Omental fat pad (tissue), 4 donors: ENCODE results near the gene PIP4P1. TPM values are rescaled to one million over a fixed set of nuclear protein-coding genes. Genes with fewer than 3 reads are reported as not detected.

ENCODE experiments used
- ATAC-seq: fragments of 150-250 bp; one replicate; pipeline ENCODE4 v1.9.1; 2016; ENCODE audit warnings: mild to moderate bottlenecking, moderate library complexity; ENCODE audit not compliant: low FRiP score
- DNase-seq: peaks from one replicate; pipeline ENCODE4 v3.0.0-alpha.2; 2019; ENCODE audit warnings: low spot score
- CTCF ChIP-seq, 3 donors: fragments of 450-650 bp; IDR thresholded peaks; one replicate each; pipeline ENCODE4 v1.5.1; 2016 to 2017; ENCODE audit warnings: antibody characterized with exemption in 3 of 3, mild to moderate bottlenecking in 3 of 3, moderate library complexity in 2 of 3
- total RNA-seq, 4 donors: library from RNA; depleted of rRNA; stranded (reverse); fragments of >200 nt; gene quantifications; one replicate each; pipeline ENCODE4 v1.1.0, GENCODE V29; 2016

Gene PIP4P1
- total RNA-seq, 4 donors from 2014 or later, result 20.4 to 24.4 (median 22.5) TPM

GRCh38 chr14:20489093-20489994 is 28.1 kb upstream of the PIP4P1 start:
- TF ChIP-seq CTCF (IDR thresholded peaks at IDR 0.05), result no peak
- no peak for DNase-seq
- ATAC-seq, result no peak

- TF ChIP-seq CTCF (IDR thresholded peaks at IDR 0.05), result no peak
- DNase-seq (no peak), ATAC-seq (no peak)
These were observed 26.1 kb upstream of the PIP4P1 start for GRCh38 chr14:20487396-20487725.

GRCh38 chr14:20486684-20487395 is 25.6 kb upstream of the PIP4P1 start:
- no peak for TF ChIP-seq CTCF (IDR thresholded peaks at IDR 0.05)

DNA sequence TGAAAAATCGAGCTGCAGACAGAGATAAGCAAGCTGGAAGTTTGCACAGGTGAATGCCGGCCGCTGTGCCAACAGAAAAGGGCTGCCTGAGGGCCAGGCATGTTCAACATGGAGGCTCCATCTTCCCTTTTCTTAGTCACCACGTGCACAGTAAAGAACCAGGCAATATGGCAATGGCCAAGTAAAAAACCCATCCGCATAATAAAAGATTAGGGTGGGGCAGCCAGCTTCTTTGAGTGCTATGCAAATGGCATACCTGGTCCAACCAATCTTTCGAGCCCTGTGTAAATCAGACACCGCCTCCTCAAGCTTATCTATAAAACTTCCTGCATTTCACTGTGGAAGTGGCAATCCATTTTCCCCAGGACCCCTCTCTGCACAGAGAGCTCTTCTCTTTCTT is 24.7 kb upstream of the PIP4P1 start:
- no peak for ATAC-seq
- TF ChIP-seq CTCF (IDR thresholded peaks at IDR 0.05), result no peak
- no peak for DNase-seq

More at GRCh38 chr14:20486684-20487395, 25.6 kb upstream of the PIP4P1 start:
- DNase-seq (no peak), ATAC-seq (no peak)

GRCh38 chr14:20482382-20482781 is 21.1 kb upstream of the PIP4P1 start:
- no peak for TF ChIP-seq CTCF (IDR thresholded peaks at IDR 0.05)
- DNase-seq (no peak), ATAC-seq (no peak)

DNA sequence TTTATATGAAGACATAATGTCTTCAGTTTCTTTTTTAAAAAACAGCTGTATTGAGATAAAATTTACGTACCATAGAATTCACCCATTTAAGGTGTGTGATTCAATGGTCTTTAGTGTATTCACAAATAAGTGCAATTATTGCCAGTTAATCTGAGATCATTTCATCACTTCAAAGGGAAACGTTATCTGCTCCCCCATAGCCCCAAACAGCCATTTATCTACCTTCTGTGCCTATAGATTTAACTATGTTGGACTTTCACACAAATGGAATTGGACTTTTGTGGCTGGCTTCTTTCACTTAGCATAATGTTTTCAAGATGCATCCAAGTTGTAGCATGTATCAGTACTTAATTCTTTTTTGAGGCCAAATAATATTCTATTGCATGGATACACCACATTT is 17.7 kb upstream of the PIP4P1 start:
- TF ChIP-seq CTCF (IDR thresholded peaks at IDR 0.05), result no peak
- ATAC-seq, result no peak
- DNase-seq, result no peak
